SKM-1 (cell line): ENCODE results near the gene MYB.
"Not testable (repeated sequence)": the region's sequence is repeated elsewhere in the genome, so short reads cannot be mapped to it uniquely, and the experiment has no call there.

Experiments
- DNase-seq: peaks from one replicate; lab custom pipeline; 2025; ENCODE audit not compliant: unreplicated experiment; lab: John Stamatoyannopoulos, UW

Gene MYB

GRCh38 chr6:135162678-135163439 lies 18.2 kb upstream of the MYB start:
- no peak for DNase-seq

GRCh38 chr6:135163440-135163738 lies 17.7 kb upstream of the MYB start:
- DNase-seq: no peak

GRCh38 chr6:135164387-135164786 lies 16.7 kb upstream of the MYB start:
- not testable (repeated sequence) for DNase-seq

GRCh38 chr6:135165031-135165430 lies 16.1 kb upstream of the MYB start:
- no peak for DNase-seq

- no peak for DNase-seq
Measured at GRCh38 chr6:135166515-135166914, 14.6 kb upstream of the MYB start.

DNA sequence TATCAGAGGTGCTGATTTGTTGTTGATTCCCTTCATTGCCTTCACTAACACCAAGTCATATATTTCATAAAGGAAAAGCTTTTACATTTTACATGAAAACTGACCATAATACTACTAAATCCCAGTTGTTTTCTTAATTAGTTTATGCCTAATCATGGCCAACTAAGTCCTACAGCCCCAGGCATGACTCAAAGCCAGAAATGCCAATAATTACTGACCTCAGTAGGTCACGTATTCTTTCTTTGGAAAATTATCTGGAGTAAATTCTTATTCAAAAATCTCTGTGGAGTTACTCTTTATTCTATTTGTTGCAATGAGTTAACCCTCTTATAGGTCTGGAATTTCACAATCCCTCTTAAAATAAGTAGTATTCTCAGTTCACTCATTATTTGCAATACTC lies 13.5 kb upstream of the MYB start:
- no peak for DNase-seq

DNA sequence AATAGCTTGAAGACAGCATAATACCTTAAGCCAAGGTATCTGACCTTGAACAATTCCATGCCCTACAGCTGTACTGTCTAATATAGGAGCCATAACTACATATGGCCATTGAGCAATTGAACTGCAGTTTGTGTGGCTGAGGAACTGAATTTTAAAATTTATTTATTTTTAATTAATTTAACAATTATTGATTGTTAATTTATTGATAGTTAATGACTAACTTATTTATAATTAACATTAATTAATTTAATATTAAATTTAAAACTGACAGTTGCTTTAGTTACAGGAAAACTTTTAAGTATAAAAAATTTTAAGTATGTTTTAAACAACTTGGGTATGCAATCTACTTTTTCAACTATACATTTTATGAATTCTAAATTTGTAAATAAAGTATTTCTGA lies 12.3 kb upstream of the MYB start:
- DNase-seq: no peak

DNA sequence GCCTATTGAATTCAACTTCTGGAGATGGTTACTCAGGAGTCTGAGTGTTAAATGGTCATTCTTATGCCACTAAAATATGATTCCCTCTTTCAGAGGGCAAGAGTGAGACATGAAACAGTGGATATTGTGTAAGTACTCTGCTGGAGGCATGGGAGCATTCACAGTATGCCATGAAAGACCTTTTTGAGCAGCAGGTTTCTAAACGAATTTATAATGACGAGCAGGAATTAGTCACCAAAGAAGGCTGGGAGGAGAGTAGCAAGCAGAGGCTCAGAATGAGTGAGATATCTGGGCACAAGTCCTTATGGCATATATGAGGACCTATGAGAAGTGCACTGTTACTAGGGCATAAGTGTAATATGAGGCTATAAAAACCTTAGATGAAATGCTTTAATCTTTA lies 10.9 kb upstream of the MYB start:
- no peak for DNase-seq

DNA sequence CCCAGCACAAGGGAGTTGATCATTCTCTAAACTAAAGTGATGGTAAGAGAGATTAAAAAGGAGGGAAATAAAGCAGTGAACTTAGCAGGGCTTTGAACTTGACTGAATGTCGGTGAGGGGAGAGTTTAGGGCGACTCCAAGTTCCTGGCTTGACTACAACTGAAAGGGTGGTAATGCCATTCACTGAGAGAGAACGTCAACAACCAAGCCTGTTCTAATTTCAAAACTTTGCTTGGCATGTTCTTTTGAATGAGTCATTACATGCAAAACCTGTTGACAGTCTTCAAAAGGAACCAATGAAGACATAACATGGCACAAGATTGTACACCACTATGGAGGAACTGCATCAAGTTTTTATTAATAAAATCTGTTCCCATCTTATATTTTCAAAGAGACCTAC lies 10.3 kb upstream of the MYB start:
- no peak for DNase-seq

GRCh38 chr6:135173242-135173988 lies 7.7 kb upstream of the MYB start:
- DNase-seq: no peak

DNA sequence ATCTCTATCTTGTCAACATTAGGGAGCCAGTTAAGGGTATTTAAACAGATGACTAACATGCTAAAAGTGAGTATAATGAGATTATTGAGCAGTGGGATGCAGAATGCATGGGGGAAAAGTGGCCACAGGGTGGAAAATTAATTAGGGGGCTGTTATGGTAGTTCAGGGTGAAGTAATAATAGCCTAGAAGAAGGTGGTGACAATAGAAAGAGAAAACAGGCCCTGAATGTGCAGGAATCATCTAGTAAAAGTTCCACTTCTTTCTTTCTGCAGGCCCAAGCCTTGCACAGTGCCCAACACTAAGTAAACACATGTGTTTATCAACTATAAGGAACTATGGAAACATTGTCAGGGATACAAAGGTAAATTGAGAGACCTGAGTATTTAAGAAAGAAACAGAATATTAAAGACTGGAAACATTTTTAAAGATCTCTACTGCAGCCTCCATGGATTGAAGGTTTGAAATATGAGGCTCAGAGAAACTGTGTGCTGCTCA lies 7.1 kb upstream of the MYB start:
- DNase-seq: no peak

- DNase-seq: no peak
Measured at GRCh38 chr6:135176058-135176457, 5.0 kb upstream of the MYB start.

- DNase-seq: no peak
Measured at GRCh38 chr6:135176464-135176863, 4.6 kb upstream of the MYB start.

GRCh38 chr6:135179372-135179771 lies 1.7 kb upstream of the MYB start:
- no peak for DNase-seq

GRCh38 chr6:135179920-135180541 lies 1.1 kb upstream of the MYB start:
- DNase-seq: no peak

GRCh38 chr6:135181333-135182070 lies 394 bp downstream of the MYB start:
- DNase-seq: no peak

DNA sequence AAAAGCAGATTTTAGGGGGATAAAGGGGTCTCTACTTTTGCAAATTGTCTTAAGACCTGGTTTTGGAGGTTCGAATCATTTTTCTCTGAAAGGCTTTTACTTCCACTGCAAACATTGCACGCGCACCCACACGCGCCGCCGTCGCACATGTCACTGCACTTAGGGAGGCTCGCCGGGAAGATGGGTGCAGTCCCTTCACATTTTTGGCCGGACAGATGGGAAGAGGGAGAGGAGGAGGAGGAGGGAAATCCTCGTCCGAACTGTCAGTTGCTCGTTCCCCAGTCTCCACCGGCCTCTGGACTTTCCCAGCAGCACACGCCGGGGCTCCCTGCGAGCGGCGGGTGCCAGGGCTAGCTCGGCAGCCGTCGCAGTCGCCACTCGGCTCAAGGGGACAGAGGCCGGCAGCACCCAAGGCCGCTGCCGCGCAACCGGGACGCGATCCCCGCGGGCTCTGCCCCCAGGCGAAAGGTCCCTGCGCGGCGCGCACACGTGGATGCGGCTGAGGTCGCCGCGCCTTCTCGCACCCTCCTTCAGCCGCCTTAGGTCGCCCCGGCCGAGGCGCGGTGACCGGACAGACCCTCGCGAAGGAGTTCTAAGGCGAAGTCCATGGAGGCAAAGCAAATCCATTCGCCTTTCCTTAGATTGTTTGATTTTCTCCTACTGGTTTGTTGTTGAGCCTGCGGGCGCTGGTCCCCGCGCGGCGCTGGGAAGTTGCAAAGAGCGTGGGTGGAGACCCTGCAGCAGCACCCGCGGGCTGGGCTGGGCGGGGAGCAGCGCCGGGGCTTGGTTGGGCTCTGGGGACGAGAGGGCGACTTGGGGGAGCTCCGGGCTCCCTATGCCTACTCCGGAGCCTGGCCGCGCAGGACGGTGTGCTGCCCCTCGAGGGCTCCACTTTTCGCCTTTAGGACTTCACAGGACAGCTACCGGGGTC lies 1.2 kb downstream of the MYB start:
- no peak for DNase-seq

DNA sequence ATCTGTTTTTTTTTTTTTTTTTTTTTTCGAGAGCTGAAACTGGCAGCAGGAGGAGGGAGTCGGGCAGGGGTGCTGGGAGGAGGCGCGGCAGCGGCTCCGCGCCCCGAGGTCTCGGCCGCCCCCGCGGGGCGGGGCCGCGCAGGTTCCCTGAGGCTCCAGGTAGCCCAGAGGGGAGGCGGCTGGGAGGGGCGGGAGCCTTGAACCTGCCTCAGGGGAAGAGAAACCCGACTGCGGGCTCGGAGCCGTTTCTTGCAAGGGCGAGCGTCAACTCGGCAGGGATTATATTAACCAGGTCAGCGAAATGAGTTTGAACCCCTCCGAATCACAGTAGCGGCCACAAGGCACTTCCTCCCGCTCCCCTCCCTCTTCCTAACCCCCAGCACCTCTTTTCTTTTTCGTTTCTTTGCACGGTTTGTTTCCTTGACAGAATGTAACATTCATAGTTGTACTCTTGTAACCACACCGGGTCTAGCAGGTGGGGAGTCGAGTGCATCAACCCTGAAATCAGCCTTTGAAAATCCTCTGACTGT lies 2.0 kb downstream of the MYB start:
- peak; percentile 25 for DNase-seq

- peak; percentile 76 for DNase-seq
Measured at GRCh38 chr6:135183532-135184440, 2.7 kb downstream of the MYB start.
